ENCODE results near the gene CHKA.

Gene CHKA

GRCh38 chr11:68077617-68078582 is 43.3 kb downstream of the CHKA start:
- no peak for TF ChIP-seq Cebpa-rat (IDR thresholded peaks at IDR 0.05)
- Histone ChIP-seq H3K27me3 (no peaks in the 10 kb centered on the region), H3K9me3 (no peaks in the 10 kb centered on the region), H3K27ac (peak overlapping the region; percentile 28; the same call in 1 of the 2 replicates), H3K4me2 (peak overlapping the region; percentile 69), H3K9ac (no peak overlapping the region), H3K4me3 (no peak overlapping the region), H4K20me1 (peaks cover 38% of the 10 kb centered on the region), H3K4me1 (peaks cover 34% of the 10 kb centered on the region), H3K36me3 (peaks cover 63% of the 10 kb centered on the region)

GRCh38 chr11:68076371-68077042 is 44.7 kb downstream of the CHKA start:
- no peak overlapping the region for H3K9ac ChIP-seq
- peaks cover 39% of the 10 kb centered on the region; the same call in 1 of the 2 replicates for H4K20me1 ChIP-seq
- H3K4me3 ChIP-seq: no peak overlapping the region
- H3K27me3 ChIP-seq: no peaks in the 10 kb centered on the region
- H3K4me2 ChIP-seq: no peak overlapping the region
- H3K4me1 ChIP-seq: peaks cover 39% of the 10 kb centered on the region
- 0 out of 2 replicates have a peak, but pooled peaks have one; percentile 40 for TF ChIP-seq Cebpa-rat (IDR thresholded peaks at IDR 0.05)
- H3K27ac ChIP-seq: no peak overlapping the region
- H3K9me3 ChIP-seq: no peaks in the 10 kb centered on the region
- peaks cover 71% of the 10 kb centered on the region for H3K36me3 ChIP-seq

- peaks cover 46% of the 10 kb centered on the region; the same call in 1 of the 2 replicates for H4K20me1 ChIP-seq
- H3K9ac ChIP-seq: no peak overlapping the region
- H3K4me2 ChIP-seq: no peak overlapping the region
- peak; percentile 31; the same call in 1 of the 2 replicates for TF ChIP-seq Cebpa-rat (IDR thresholded peaks at IDR 0.05)
- peaks cover 44% of the 10 kb centered on the region for H3K4me1 ChIP-seq
- no peak overlapping the region for H3K4me3 ChIP-seq
- H3K27ac ChIP-seq: no peak overlapping the region
- no peaks in the 10 kb centered on the region for H3K9me3 ChIP-seq
- H3K27me3 ChIP-seq: no peaks in the 10 kb centered on the region
- H3K36me3 ChIP-seq: peaks cover 71% of the 10 kb centered on the region
Observed at GRCh38 chr11:68074584-68075352, 46.4 kb downstream of the CHKA start.

- Histone ChIP-seq H3K36me3 (peaks cover 90% of the 10 kb centered on the region), H3K9ac (no peak overlapping the region; the same call in 1 of the 2 replicates), H3K4me2 (no peak overlapping the region), H4K20me1 (peaks cover 25% of the 10 kb centered on the region; the same call in 1 of the 2 replicates), H3K4me1 (peaks cover 11% of the 10 kb centered on the region), H3K27me3 (no peaks in the 10 kb centered on the region), H3K4me3 (no peak overlapping the region), H3K9me3 (no peaks in the 10 kb centered on the region), H3K27ac (no peak overlapping the region)
- TF ChIP-seq Cebpa-rat (IDR thresholded peaks at IDR 0.05): no peak
Observed at GRCh38 chr11:68071281-68072048, 49.7 kb downstream of the CHKA start.

GRCh38 chr11:68067991-68068390 is 53.2 kb downstream of the CHKA start:
- peaks cover 99% of the 10 kb centered on the region for H3K36me3 ChIP-seq
- no peak overlapping the region for H3K4me3 ChIP-seq
- no peaks in the 10 kb centered on the region for H3K27me3 ChIP-seq
- H3K27ac ChIP-seq: no peak overlapping the region
- H3K4me1 ChIP-seq: peaks cover 21% of the 10 kb centered on the region
- no peak overlapping the region for H3K9ac ChIP-seq
- no peak for TF ChIP-seq Cebpa-rat (IDR thresholded peaks at IDR 0.05)
- no peaks in the 10 kb centered on the region for H3K9me3 ChIP-seq
- no peak overlapping the region for H3K4me2 ChIP-seq
- H4K20me1 ChIP-seq: peaks cover 10% of the 10 kb centered on the region; the same call in 1 of the 2 replicates

- peaks cover 100% of the 10 kb centered on the region for H3K36me3 ChIP-seq
- H4K20me1 ChIP-seq: peaks cover 9% of the 10 kb centered on the region; the same call in 1 of the 2 replicates
Observed at GRCh38 chr11:68066742-68067141, 54.4 kb downstream of the CHKA start.

GRCh38 chr11:68065841-68066240 is 55.3 kb downstream of the CHKA start:
- no peak for TF ChIP-seq Cebpa-rat (IDR thresholded peaks at IDR 0.05)
- peaks cover 100% of the 10 kb centered on the region for H3K36me3 ChIP-seq

More at GRCh38 chr11:68066742-68067141, 54.4 kb downstream of the CHKA start:
- Histone ChIP-seq H3K9me3 (no peaks in the 10 kb centered on the region), H3K27ac (no peak overlapping the region), H3K4me2 (no peak overlapping the region), H3K27me3 (no peaks in the 10 kb centered on the region), H3K9ac (no peak overlapping the region), H3K4me3 (no peak overlapping the region), H3K4me1 (peaks cover 18% of the 10 kb centered on the region)
- TF ChIP-seq Cebpa-rat (IDR thresholded peaks at IDR 0.05): no peak

GRCh38 chr11:68064926-68065325 is 56.3 kb downstream of the CHKA start:
- Histone ChIP-seq H3K36me3 (peaks cover 98% of the 10 kb centered on the region), H4K20me1 (no peaks in the 10 kb centered on the region), H3K4me1 (peaks cover 16% of the 10 kb centered on the region), H3K27me3 (no peaks in the 10 kb centered on the region), H3K4me2 (no peak overlapping the region; the same call in 1 of the 2 replicates), H3K9ac (no peak overlapping the region), H3K4me3 (no peak overlapping the region), H3K9me3 (no peaks in the 10 kb centered on the region), H3K27ac (no peak overlapping the region)
- no peak for TF ChIP-seq Cebpa-rat (IDR thresholded peaks at IDR 0.05)

More at GRCh38 chr11:68065841-68066240, 55.3 kb downstream of the CHKA start:
- Histone ChIP-seq H4K20me1 (0 out of 2 replicates have a peak, but pooled peaks cover under 1% of the 10 kb centered on the region), H3K4me1 (peaks cover 10% of the 10 kb centered on the region; the same call in 1 of the 2 replicates), H3K9me3 (no peaks in the 10 kb centered on the region), H3K9ac (no peak overlapping the region), H3K4me2 (no peak overlapping the region), H3K4me3 (no peak overlapping the region), H3K27ac (no peak overlapping the region), H3K27me3 (no peaks in the 10 kb centered on the region)
